GM19025 (cell line): ENCODE measurements around the gene CD79B.
"Not testable (repeated sequence)": the region's sequence is repeated elsewhere in the genome, so short reads cannot be mapped to it uniquely, and the experiment has no call there.

Source experiments
- ATAC-seq: cut with Tn5 transposase; IDR thresholded peaks from one replicate; pipeline ENCODE4 v1.9.1; 2021; ENCODE audit warnings: mild to moderate bottlenecking, low read depth, moderate library complexity; ENCODE audit not compliant: unreplicated experiment

The CD79B gene

DNA sequence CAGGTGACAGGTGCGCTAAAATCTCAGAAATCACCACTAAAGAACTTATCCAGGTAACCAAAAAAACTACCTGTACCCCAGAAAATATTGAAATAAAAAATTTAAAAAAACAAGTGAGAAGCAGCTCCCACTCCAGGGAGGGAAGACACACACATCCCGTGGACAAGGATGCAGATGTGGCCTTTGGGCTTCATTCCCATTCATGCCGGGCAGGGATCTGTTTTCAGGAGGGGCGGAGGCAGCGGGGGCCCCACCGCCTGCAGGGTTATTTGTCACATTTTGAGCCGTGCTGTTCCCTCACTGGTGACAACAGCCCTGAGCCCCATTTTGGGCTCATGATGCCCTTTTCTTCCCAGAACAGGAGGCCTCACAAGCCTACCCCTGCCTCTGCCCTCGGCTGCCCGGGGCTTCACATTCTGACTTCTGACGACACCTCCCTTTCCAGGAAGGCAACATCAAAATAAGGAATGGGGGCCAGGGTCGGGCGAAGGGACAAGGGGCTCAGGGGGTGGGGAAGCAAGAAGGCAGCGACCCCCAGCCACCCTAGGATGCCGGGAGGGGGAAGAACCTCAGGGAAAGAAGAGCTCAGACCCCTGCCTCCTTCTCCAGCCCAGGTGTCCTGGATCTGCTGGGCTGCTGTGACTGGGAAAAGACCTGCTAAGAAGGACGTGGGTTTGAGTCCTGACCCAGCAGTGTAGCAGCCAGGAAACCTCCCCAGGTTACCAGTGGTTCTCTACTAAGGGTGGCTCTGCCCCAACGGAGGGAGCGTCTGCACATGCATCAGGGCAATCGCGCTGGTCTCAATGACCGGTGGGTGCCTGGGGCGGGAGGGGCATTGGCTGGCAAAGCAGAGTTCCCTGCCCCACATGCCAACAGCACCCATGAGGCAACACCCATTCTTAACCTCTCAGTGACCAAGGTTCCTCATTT lies 2.3 kb upstream of the CD79B start:
- no peak for ATAC-seq

- ATAC-seq: no peak
Observed at GRCh38 chr17:63933598-63933997, 1.5 kb upstream of the CD79B start.

GRCh38 chr17:63932721-63933120 lies 590 bp upstream of the CD79B start:
- no peak for ATAC-seq

- no peak for ATAC-seq
Observed at GRCh38 chr17:63930951-63931575, 1.1 kb downstream of the CD79B start.

- no peak for ATAC-seq
Observed at GRCh38 chr17:63929860-63930766, 2.0 kb downstream of the CD79B start.

- no peak for ATAC-seq
Observed at GRCh38 chr17:63928966-63929695, 3.0 kb downstream of the CD79B start.

- no peak for ATAC-seq
Observed at GRCh38 chr17:63928172-63928666, 3.9 kb downstream of the CD79B start.

DNA sequence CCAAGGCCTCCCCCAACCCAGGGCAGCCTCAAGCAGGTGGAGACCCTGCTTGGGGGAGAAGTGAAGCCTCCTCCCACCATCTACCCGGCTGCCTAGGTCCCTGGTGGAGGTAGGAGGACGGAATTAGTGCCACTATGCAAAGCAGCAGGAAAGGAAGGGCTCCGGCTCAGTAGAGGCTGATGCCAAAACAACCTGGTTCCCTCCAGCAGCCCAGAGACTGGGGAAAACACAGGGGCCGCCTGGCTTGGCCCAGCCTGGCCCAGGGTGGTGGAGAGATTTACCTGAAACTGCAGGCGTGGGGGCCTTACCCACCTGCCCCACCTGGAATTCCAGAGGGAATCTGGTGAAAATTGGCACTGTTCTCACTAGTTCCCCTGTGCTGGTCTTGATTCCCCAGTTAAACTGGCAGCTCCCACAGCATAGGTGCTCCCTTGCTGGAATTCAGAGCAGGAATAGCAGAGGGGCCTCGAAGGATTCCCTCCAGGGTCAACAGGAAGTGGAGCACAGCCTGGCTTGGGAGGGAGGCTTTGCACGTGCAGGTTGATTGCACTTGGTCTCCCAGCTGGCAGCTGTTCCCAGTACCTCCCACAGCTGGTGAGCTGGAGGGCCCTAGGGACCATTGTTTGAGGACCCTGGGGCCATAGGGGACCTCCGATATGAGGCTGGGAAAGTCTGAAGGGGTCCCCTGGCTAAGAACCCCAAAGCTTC lies 4.5 kb downstream of the CD79B start:
- ATAC-seq: no peak

- ATAC-seq: no peak
Observed at GRCh38 chr17:63926164-63926563, 6.0 kb downstream of the CD79B start.

DNA sequence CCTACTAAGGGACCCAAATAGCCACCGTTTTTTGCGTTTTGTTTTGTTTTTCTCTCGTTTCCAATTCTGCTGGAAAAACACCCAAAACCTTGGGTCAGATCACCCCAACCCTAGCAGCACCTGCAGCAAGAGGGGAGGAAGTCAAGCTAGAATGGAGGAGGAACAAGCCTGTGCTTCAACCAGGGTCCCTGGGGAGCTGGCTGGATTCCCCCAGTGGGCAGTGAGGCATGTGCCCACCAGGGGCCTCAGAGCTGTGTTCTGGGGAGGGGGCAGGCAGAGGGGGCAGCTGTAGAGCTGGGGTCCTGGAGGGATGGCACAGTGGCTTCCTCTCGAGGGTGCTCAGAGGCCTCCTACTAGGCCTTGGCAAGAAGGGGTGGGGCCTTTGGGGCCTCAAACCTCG lies 6.5 kb downstream of the CD79B start:
- ATAC-seq: no peak

DNA sequence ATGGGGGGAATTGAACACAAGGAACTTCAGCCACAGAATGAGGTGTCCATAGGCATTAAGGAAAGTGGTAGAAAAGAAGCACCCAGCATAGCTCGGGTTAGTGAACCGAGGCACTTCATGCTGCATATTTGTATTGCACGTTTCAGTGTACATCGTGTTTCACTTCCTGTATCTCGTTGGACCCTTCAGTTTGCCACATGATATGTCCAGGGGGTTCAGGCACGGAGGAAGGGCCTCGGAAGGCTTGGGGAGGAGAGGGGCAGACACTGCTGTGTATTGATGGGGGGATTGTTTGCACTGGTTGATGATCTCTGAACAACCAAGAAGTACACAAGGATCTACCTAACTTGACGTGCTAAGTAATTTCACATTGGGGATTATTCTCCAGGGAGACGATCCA lies 9.7 kb downstream of the CD79B start:
- not testable (repeated sequence) for ATAC-seq

- ATAC-seq: not testable (repeated sequence)
Observed at GRCh38 chr17:63920779-63921178, 11.4 kb downstream of the CD79B start.

- ATAC-seq: not testable (repeated sequence)
Observed at GRCh38 chr17:63920050-63920449, 12.1 kb downstream of the CD79B start.

- ATAC-seq: no peak
Observed at GRCh38 chr17:63919311-63919723, 12.8 kb downstream of the CD79B start.

GRCh38 chr17:63918789-63919305 lies 13.3 kb downstream of the CD79B start, which contains the start of gene GH1:
TSS of gene GH1 (minus strand) at chr17:63918839. CDS start at chr17:63918776, 63 bp downstream.
- not testable (repeated sequence) for ATAC-seq

- no peak for ATAC-seq
Observed at GRCh38 chr17:63918305-63918704, 13.8 kb downstream of the CD79B start.

DNA sequence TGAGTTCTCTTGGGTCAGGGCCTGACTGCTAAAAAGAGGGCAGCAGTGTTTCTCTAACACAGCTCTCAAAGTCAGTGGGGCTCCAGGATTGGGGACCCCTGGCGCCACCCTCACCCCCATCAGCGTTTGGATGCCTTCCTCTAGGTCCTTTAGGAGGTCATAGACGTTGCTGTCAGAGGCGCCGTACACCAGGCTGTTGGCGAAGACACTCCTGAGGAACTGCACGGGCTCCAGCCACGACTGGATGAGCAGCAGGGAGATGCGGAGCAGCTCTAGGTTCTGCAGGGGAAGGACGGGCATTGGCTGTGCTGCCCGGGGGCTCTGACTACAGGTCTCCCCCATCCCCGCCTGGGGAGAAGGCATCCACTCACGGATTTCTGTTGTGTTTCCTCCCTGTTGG lies 14.5 kb downstream of the CD79B start:
- ATAC-seq: no peak

DNA sequence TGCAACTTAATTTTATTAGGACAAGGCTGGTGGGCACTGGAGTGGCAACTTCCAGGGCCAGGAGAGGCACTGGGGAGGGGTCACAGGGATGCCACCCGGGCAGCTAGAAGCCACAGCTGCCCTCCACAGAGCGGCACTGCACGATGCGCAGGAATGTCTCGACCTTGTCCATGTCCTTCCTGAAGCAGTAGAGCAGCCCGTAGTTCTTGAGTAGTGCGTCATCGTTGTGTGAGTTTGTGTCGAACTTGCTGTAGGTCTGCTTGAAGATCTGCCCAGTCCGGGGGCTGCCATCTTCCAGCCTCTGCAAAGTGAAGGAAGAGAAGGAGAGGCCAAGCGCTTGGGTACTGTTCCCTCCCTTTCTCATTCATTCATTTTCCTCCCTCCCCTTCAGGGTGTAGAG lies 14.9 kb downstream of the CD79B start:
- ATAC-seq: not testable (repeated sequence)
